ENCODE data around the gene RAD51B. TPM values are rescaled to one million over a fixed set of nuclear protein-coding genes. Genes with fewer than 3 reads are reported as not detected.
A peak's percentile ranks its signal among the peaks of the same experiment; 100 is the strongest.

Gene RAD51B
- total RNA-seq, 1 experiment from 2014 or later = 16.7 TPM

GRCh38 chr14:68684466-68685418 is 865.2 kb downstream of the RAD51B start:
- H3K23me2 ChIP-seq (ENCODE audit: insufficient read length, low read depth, low read length, poor library complexity, severe bottlenecking) = no peaks in the 10 kb centered on the region
- no peak overlapping the region for H4K5ac ChIP-seq (ENCODE audit: insufficient read length, low read depth, low read length)
- H3K9me3 ChIP-seq (ENCODE audit: control insufficient read depth, low read depth, low read length) = no peaks in the 10 kb centered on the region
- no peak overlapping the region for H3K23ac ChIP-seq (ENCODE audit: insufficient read length, low read depth, low read length)
- Mint-ChIP-seq H3K4me3 (no peak overlapping the region), H3K36me3 (ENCODE audit: insufficient read depth in 1 of 3, low read depth in 3 of 3) (peaks cover 0 to 2% (median 0%) of the 10 kb centered on the region in 3 experiments; a peak in 1 of 7 replicates), H3K9me3 (peaks cover 0 to 3% of the 10 kb centered on the region in 2 experiments; a peak in 2 of 5 replicates), H3K27ac (peak overlapping the region in 1 of 3 experiments; percentile 80; a peak in 1 of 7 replicates), H3K27me3 (ENCODE audit: low read depth) (peaks cover 3% of the 10 kb centered on the region; the same call in 1 of the 2 replicates), H3K4me1 (peaks cover 39 to 45% of the 10 kb centered on the region in 2 experiments)
- no peak for TF ChIP-seq CTCF (conservative IDR thresholded peaks at IDR 0.05)
- no peak overlapping the region for H2BK12ac ChIP-seq (ENCODE audit: insufficient read length, low read depth, low read length)
- no peak overlapping the region for H2BK120ac ChIP-seq (ENCODE audit: low read depth, low read length, poor library complexity, severe bottlenecking)
- H3K14ac ChIP-seq (ENCODE audit: insufficient read depth, low read length) = no peak overlapping the region
- H2BK5ac ChIP-seq (ENCODE audit: insufficient read length, low read length) = no peak overlapping the region
- no peak overlapping the region for H3K4ac ChIP-seq (ENCODE audit: low read depth, low read length)
- no peak overlapping the region for H3K18ac ChIP-seq (ENCODE audit: insufficient read length, low read depth, low read length)
- no peak overlapping the region for H2AK5ac ChIP-seq (ENCODE audit: insufficient read length, low read length)
- peaks cover 5% of the 10 kb centered on the region for H3K4me1 ChIP-seq (ENCODE audit: insufficient read depth, low read length)
- no peak overlapping the region for H2BK20ac ChIP-seq (ENCODE audit: low read depth, low read length, poor library complexity, severe bottlenecking)
- no peak overlapping the region for H3T11ph ChIP-seq (ENCODE audit: low read length)
- no peak overlapping the region for H2AFZ ChIP-seq (ENCODE audit: low read length)
- H3K56ac ChIP-seq (ENCODE audit: insufficient read length, low read depth, low read length) = no peak overlapping the region
- H3K79me2 ChIP-seq (ENCODE audit: insufficient read depth, low read length) = no peaks in the 10 kb centered on the region
- H3K4me2 ChIP-seq (ENCODE audit: insufficient read depth, insufficient read length, low read length) = no peak overlapping the region
- no peak overlapping the region for H4K91ac ChIP-seq (ENCODE audit: insufficient read length, low read depth, low read length)
- H2BK15ac ChIP-seq (ENCODE audit: low read depth, low read length) = no peak overlapping the region
- H3K27me3 ChIP-seq (ENCODE audit: insufficient read depth, low read length) = no peaks in the 10 kb centered on the region
- H3K79me1 ChIP-seq (ENCODE audit: insufficient read depth, low read depth, low read length, poor library complexity, severe bottlenecking) = no peaks in the 10 kb centered on the region
- DNase-seq = no peak
- H3K9ac ChIP-seq (ENCODE audit: extremely low read depth, insufficient read length, low read length) = no peak overlapping the region
- WGBS (ENCODE audit: extremely low coverage, insufficient read length, low lambda C conversion rate) = no CpG with 5 or more reads among the region's 5 CpGs
- no peak overlapping the region for H3K27ac ChIP-seq (ENCODE audit: insufficient read length, low read depth, low read length)
- H4K8ac ChIP-seq (replicated peaks; ENCODE audit: insufficient read length, low read depth, low read length) = no peak overlapping the region
- no peaks in the 10 kb centered on the region for H4K20me1 ChIP-seq (ENCODE audit: control insufficient read depth, insufficient read depth, insufficient read length)
